Activated naive CD8-positive, alpha-beta T cell treated with anti-CD3 and anti-CD28 coated beads for 36 hours (primary cell): ENCODE results near the gene TRMT2A. TPM values are rescaled to one million over a fixed set of nuclear protein-coding genes. Genes with fewer than 3 reads are reported as not detected.

Source experiments
- DNase-seq: peaks from one replicate; pipeline ENCODE4 v3.0.0; 2021
- H3K27ac Mint-ChIP-seq: one replicate; pipeline ENCODE4 v1.8.0; 2022; ENCODE audit warnings: mild to moderate bottlenecking, moderate library complexity, mixed read lengths
- H3K27me3 Mint-ChIP-seq: one replicate; pipeline ENCODE4 v1.8.0; 2022; ENCODE audit warnings: mild to moderate bottlenecking, mixed read lengths
- H3K36me3 Mint-ChIP-seq: one replicate; pipeline ENCODE4 v1.8.0; 2021; ENCODE audit warnings: mild to moderate bottlenecking, mixed read lengths
- H3K4me1 Mint-ChIP-seq: one replicate; pipeline ENCODE4 v1.8.0; 2021; ENCODE audit warnings: mixed read lengths
- H3K4me3 Mint-ChIP-seq: one replicate; pipeline ENCODE4 v1.8.0; 2022; ENCODE audit warnings: mild to moderate bottlenecking, moderate library complexity, mixed read lengths
- H3K9me3 Mint-ChIP-seq: one replicate; pipeline ENCODE4 v1.8.0; 2022; ENCODE audit warnings: mixed read lengths
- total RNA-seq, 2 experiments: library from RNA; stranded (reverse); gene quantifications; one replicate each; pipeline ENCODE4 v1.2.3, GENCODE V29; 2021

TRMT2A gene
- total RNA-seq, 2 experiments from 2014 or later, result 124 to 139 TPM

- H3K27ac Mint-ChIP-seq, result no peak overlapping the region
- H3K27me3 Mint-ChIP-seq, result no peaks in the 10 kb centered on the region
- H3K9me3 Mint-ChIP-seq, result no peaks in the 10 kb centered on the region
- H3K4me1 Mint-ChIP-seq, result peaks cover 2% of the 10 kb centered on the region
- no peak for DNase-seq
- H3K4me3 Mint-ChIP-seq, result no peak overlapping the region
- no peaks in the 10 kb centered on the region for H3K36me3 Mint-ChIP-seq
Measured at GRCh38 chr22:20154602-20155187, 37.7 kb upstream of the TRMT2A start.

- H3K36me3 Mint-ChIP-seq, result no peaks in the 10 kb centered on the region
- no peak for DNase-seq
- H3K27ac Mint-ChIP-seq, result no peak overlapping the region
- H3K9me3 Mint-ChIP-seq, result no peaks in the 10 kb centered on the region
- peaks cover 2% of the 10 kb centered on the region for H3K4me1 Mint-ChIP-seq
- no peaks in the 10 kb centered on the region for H3K27me3 Mint-ChIP-seq
- no peak overlapping the region for H3K4me3 Mint-ChIP-seq
Measured at GRCh38 chr22:20153945-20154344, 36.9 kb upstream of the TRMT2A start.

GRCh38 chr22:20152464-20152890, 35.5 kb upstream of the TRMT2A start:
- no peaks in the 10 kb centered on the region for H3K36me3 Mint-ChIP-seq
- peaks cover 2% of the 10 kb centered on the region for H3K4me1 Mint-ChIP-seq
- no peak for DNase-seq

GRCh38 chr22:20151276-20151588, 34.2 kb upstream of the TRMT2A start:
- Mint-ChIP-seq H3K27me3 (no peaks in the 10 kb centered on the region), H3K9me3 (no peaks in the 10 kb centered on the region), H3K4me1 (peaks cover 4% of the 10 kb centered on the region), H3K36me3 (no peaks in the 10 kb centered on the region), H3K27ac (no peak overlapping the region), H3K4me3 (no peak overlapping the region)
- no peak for DNase-seq

More at GRCh38 chr22:20152464-20152890, 35.5 kb upstream of the TRMT2A start:
- H3K27ac Mint-ChIP-seq, result no peak overlapping the region
- H3K4me3 Mint-ChIP-seq, result no peak overlapping the region
- no peaks in the 10 kb centered on the region for H3K27me3 Mint-ChIP-seq
- no peaks in the 10 kb centered on the region for H3K9me3 Mint-ChIP-seq

GRCh38 chr22:20150381-20151275, 33.6 kb upstream of the TRMT2A start, which contains the start of gene CCDC188:
CCDC188 (minus strand) TSS chr22:20151055; CDS start chr22:20150986, 69 bp downstream.
- Mint-ChIP-seq H3K9me3 (no peaks in the 10 kb centered on the region), H3K27me3 (no peaks in the 10 kb centered on the region), H3K4me1 (peaks cover 4% of the 10 kb centered on the region), H3K27ac (no peak within 1 kb of the TSS), H3K4me3 (no peak within 1 kb of the TSS), H3K36me3 (no peaks in the 10 kb centered on the region)
- DNase-seq, result no peak

GRCh38 chr22:20149257-20150250, 32.5 kb upstream of the TRMT2A start:
- H3K27ac Mint-ChIP-seq, result no peak overlapping the region
- peaks cover 4% of the 10 kb centered on the region for H3K4me1 Mint-ChIP-seq
- no peak overlapping the region for H3K4me3 Mint-ChIP-seq
- no peak for DNase-seq
- H3K36me3 Mint-ChIP-seq, result no peaks in the 10 kb centered on the region
- H3K27me3 Mint-ChIP-seq, result no peaks in the 10 kb centered on the region
- no peaks in the 10 kb centered on the region for H3K9me3 Mint-ChIP-seq

- no peaks in the 10 kb centered on the region for H3K9me3 Mint-ChIP-seq
- H3K27ac Mint-ChIP-seq, result no peak overlapping the region
- H3K4me3 Mint-ChIP-seq, result no peak overlapping the region
- no peaks in the 10 kb centered on the region for H3K36me3 Mint-ChIP-seq
- H3K4me1 Mint-ChIP-seq, result peaks cover 4% of the 10 kb centered on the region
- H3K27me3 Mint-ChIP-seq, result no peaks in the 10 kb centered on the region
- DNase-seq, result no peak
Measured at GRCh38 chr22:20148414-20148813, 31.4 kb upstream of the TRMT2A start.

- Mint-ChIP-seq H3K27ac (no peak overlapping the region), H3K4me3 (no peak overlapping the region), H3K36me3 (no peaks in the 10 kb centered on the region), H3K9me3 (no peaks in the 10 kb centered on the region), H3K4me1 (peaks cover 4% of the 10 kb centered on the region), H3K27me3 (no peaks in the 10 kb centered on the region)
- no peak for DNase-seq
Measured at GRCh38 chr22:20147237-20147988, 30.4 kb upstream of the TRMT2A start.

- Mint-ChIP-seq H3K4me1 (peaks cover 4% of the 10 kb centered on the region), H3K27me3 (no peaks in the 10 kb centered on the region), H3K9me3 (no peaks in the 10 kb centered on the region), H3K4me3 (no peak overlapping the region), H3K36me3 (no peaks in the 10 kb centered on the region), H3K27ac (no peak overlapping the region)
- DNase-seq, result no peak
Measured at GRCh38 chr22:20146777-20147176, 29.8 kb upstream of the TRMT2A start.

GRCh38 chr22:20145832-20146223, 28.8 kb upstream of the TRMT2A start:
- H3K36me3 Mint-ChIP-seq, result no peaks in the 10 kb centered on the region
- H3K27ac Mint-ChIP-seq, result no peak overlapping the region
- H3K4me3 Mint-ChIP-seq, result no peak overlapping the region
- H3K27me3 Mint-ChIP-seq, result no peaks in the 10 kb centered on the region
- H3K9me3 Mint-ChIP-seq, result no peaks in the 10 kb centered on the region
- no peak for DNase-seq
- H3K4me1 Mint-ChIP-seq, result peaks cover 4% of the 10 kb centered on the region

- no peak overlapping the region for H3K27ac Mint-ChIP-seq
- no peaks in the 10 kb centered on the region for H3K9me3 Mint-ChIP-seq
Measured at GRCh38 chr22:20145206-20145831, 28.3 kb upstream of the TRMT2A start.

GRCh38 chr22:20143883-20144665, 27.0 kb upstream of the TRMT2A start:
- H3K4me1 Mint-ChIP-seq, result peaks cover 4% of the 10 kb centered on the region
- no peak overlapping the region for H3K4me3 Mint-ChIP-seq
- no peaks in the 10 kb centered on the region for H3K27me3 Mint-ChIP-seq
- peaks cover 2% of the 10 kb centered on the region for H3K36me3 Mint-ChIP-seq
- no peak for DNase-seq
- no peaks in the 10 kb centered on the region for H3K9me3 Mint-ChIP-seq
- H3K27ac Mint-ChIP-seq, result no peak overlapping the region

More at GRCh38 chr22:20145206-20145831, 28.3 kb upstream of the TRMT2A start:
- H3K4me3 Mint-ChIP-seq, result no peak overlapping the region
- H3K36me3 Mint-ChIP-seq, result no peaks in the 10 kb centered on the region
- H3K4me1 Mint-ChIP-seq, result peaks cover 4% of the 10 kb centered on the region
- no peaks in the 10 kb centered on the region for H3K27me3 Mint-ChIP-seq
- DNase-seq, result no peak
